Stimulated activated CD4-positive, alpha-beta T cell treated with anti-CD3 and anti-CD28 coated beads, TNF-alpha, amount 100 ng/mL, for 48 hours (primary cell): Measurements from ENCODE around the gene PXDC1.
"Not testable (repeated sequence)": the region's sequence is repeated elsewhere in the genome, so short reads cannot be mapped to it uniquely, and the experiment has no call there.

Source experiments
- DNase-seq, 3 donors: peaks; one replicate each; pipeline ENCODE4 v3.0.0-alpha.2; 2020; ENCODE audit warnings: low read depth in 3 of 3

Gene PXDC1

GRCh38 chr6:3712827-3713665, 38.5 kb downstream of the PXDC1 start:
- DNase-seq, result no peak

DNA sequence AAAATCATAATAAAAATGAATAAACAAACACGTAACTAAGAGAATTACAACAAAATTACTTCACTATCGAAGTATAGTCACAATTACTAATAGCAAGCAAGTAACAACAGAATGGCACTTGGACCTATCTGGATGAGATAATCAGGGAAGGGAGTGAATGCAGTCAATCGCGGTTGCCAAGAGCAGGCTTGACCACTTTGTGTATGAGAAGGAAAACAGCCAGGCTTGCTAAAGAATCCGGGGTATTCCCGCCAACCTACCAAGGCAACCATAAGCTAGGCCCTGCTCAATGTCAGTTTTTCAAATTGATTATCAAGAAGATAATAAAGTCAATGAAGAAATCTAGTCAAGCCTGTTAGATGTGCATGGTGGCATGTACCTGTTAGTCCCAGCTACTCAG, 39.7 kb downstream of the PXDC1 start:
- no peak for DNase-seq

DNA sequence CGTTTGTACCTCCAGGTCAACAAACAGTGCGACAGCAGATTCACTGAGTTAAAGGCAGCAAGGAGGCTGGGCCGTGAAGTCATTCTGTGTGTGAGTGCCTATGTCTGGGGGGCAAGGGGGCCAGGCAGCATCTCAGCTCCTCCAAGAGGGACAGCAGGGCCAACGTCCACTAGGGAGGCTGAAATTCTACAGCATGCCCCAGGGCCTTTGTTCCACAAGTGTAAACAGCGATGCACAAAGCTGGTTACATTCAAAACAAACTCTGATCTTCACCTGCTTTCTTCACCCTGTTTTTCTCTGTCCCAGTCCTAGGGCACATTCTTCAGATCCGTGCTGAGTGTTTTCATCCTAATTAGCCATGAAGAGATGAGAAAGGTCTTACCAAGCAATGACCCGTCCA, 41.1 kb downstream of the PXDC1 start:
- DNase-seq, result no peak

- DNase-seq, result no peak
Observed at GRCh38 chr6:3708540-3708939, 43.0 kb downstream of the PXDC1 start.

- DNase-seq, result no peak
Observed at GRCh38 chr6:3707751-3708412, 43.6 kb downstream of the PXDC1 start.

DNA sequence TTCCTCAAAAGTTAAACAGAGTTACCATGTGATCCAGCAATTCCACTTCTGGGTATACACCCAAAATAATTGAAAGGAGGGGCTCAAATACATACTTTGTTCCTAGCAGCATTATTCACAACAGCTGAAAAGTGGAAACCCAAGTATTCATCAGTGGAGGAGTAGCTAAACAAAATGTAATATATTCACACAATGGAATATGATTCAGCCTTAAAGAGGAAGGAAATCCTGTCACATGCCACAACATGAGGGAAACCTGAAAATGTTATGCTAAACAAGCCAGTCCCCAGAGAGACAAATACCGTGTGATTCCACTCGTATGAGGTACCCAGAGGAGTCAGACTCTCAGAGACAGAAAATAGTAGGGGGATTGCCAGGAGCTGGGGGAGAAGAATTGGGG, 44.5 kb downstream of the PXDC1 start:
- no peak for DNase-seq

DNA sequence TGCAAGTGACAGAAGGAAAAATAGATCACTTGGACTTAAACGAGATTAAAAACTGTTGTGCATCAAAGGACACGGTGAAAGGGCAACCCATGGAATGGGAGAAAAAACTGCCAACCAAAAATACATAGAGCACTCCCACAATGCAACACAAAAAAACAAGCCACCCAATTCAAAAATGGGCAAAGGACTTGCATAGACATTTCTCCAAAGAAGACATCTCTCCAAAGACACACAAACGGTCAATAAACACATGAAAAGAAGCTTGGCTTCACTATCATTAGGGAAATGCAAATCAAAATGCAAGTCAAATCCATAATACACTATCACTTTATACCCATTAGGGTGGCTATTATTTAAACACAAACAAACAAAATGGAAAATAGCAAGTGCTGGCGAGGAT, 45.0 kb downstream of the PXDC1 start:
- no peak for DNase-seq

DNA sequence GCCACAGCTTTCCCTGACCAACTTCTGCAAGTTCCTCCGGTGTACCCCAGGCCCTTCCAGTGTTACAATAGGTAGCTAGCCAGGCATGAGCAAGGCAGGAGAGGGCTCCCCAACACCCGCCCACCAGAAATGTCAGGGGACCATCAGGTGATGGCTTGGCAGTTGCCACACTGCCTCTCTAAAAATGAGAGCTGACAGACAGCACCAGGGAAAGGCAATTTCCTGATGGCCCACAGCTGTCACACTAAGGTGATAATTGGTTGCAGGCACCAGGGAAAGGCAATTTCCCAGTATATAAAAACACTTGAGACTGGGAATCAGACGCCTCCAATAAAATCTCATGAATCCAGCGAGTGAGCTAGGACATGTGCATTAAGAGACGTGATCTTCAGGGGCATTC, 49.9 kb downstream of the PXDC1 start:
- no peak for DNase-seq

DNA sequence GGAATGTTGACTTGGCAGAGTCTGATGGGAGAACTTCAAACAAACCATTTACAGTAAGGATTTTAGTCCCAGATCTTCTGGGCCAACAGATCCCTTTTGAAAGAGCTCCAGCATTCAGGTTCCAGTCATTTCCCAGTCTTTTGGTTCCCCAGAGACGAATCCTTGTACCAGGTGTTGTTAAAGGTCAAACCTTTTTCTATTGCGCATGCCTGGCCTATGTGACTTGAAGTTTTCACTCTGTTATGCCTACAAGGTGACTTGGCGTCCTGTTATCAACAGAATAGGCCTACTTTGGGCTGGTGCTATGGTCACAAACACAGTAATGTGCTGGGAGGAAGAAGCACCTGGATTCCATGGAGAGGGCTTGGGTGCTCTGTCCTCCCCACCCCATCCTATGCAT, 52.3 kb downstream of the PXDC1 start:
- DNase-seq, result no peak

GRCh38 chr6:3698021-3698420, 53.5 kb downstream of the PXDC1 start:
- no peak for DNase-seq

GRCh38 chr6:3697609-3698008, 53.9 kb downstream of the PXDC1 start:
- no peak for DNase-seq

GRCh38 chr6:3696525-3697088, 54.9 kb downstream of the PXDC1 start:
- no peak for DNase-seq

DNA sequence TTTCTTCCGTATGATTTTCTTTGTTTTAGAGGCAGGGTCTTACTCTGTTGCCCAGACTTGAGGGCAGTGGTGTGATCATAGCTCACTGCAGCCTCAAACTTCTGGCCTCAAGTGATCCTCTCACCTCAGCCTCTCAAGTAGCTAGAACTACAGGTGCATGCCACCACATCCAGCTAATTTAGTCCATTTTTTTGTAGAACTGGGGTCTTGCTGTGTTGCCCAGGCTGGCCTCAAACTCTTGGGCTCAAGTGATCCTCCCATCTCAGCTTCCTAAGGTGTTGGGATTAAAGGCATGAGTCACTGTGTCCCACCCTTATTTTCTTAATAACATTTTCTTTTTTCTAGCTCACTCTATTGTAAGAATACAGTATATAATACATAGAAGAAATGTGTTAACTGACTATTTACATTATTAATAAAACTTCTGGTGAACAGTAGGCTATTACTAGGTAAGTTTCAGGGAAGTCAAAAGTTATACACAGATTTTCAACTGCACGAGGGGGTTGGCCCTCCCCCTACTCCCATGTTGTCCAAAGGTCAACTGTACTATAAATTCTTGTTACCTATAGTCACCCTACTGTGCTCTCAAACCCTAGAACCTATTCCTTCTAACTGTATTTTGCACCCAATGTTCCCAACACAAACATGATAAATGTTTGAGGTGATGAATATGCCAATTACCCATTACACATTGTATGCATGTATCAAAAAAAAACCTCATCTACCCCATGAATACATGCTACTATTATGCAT, 56.3 kb downstream of the PXDC1 start:
- no peak for DNase-seq

GRCh38 chr6:3693831-3694230, 57.7 kb downstream of the PXDC1 start:
- DNase-seq, result no peak

DNA sequence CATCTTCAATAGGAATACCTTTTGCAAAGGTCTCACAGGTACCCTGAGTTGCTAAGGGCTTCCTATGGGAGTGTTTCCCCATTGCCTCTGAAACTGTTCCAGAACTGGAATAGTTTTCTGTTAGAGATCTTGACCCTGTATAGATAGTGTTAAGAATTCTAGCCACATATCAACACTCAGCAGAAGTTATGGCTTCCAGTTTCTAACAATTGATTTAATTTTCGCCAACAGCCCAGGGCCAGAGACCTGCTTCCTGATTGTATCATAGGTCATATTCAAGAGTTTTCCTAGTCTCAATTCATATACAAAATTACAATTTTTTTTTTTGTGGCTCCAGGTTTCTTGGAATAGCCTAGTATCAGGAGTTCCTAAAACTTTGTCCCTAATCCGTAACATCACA, 61.0 kb downstream of the PXDC1 start:
- no peak for DNase-seq

DNA sequence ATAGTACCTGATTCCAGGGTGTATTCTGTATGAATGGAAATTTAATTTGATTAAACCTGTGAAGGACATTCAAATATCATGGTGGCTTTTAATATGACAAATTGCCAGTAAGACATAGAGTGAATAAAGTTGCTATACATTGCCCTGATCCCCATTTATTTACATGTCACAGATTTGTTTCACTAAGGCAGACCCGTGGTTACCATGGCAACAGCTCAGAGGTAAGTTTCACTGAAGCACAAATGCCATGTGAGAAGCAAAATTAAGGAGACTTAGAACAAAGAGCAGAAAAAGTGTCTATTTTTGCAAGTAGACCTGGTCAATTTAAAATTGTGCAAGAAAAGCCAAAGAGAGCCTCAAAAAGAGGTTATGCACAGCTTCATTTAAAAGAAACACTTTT, 63.7 kb downstream of the PXDC1 start:
- no peak for DNase-seq

GRCh38 chr6:3683331-3683730, 68.2 kb downstream of the PXDC1 start:
- no peak for DNase-seq

DNA sequence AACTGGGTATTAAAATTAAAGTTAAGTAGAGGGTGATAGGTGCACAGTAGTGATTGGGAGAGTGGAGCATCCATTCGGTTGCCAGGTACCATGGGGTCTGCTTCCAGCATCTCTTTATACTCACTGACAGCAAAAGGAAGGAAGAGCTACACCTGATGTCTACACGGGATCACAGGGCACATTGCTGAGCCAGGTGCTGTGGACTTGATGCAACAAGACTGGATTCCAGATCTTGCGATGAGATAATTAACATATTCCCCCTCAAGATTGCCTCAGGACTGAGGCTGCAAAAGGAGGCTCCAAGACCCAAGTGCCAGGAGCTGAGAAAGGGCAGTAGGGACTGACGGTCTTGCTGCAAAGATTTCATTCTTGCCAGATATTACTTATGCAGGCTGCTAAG, 72.6 kb downstream of the PXDC1 start:
- no peak for DNase-seq

GRCh38 chr6:3677751-3678150, 73.8 kb downstream of the PXDC1 start:
- not testable (repeated sequence) for DNase-seq

DNA sequence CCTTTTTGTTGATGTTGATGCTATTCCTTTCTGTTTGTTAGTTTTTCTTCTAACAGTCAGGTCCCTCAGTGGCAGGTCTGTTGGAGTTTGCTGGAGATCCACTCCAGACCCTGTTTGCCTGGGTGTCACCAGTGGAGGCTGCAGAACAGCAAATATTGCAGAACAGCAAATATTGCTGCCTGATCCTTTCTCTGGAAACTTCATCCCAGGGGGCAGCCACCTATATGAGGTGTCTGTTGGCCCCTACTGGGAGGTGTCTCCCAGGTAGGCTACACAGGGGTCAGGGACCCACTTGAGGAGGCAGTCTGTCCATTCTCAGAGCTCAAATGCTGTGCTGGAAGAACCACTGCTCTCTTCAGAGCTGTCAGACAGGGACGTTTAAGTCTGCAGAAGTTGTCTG, 74.2 kb downstream of the PXDC1 start:
- not testable (repeated sequence) for DNase-seq
